Epithelial cell of esophagus (primary cell): ENCODE data around the gene APOD.
A peak's percentile ranks its signal among the peaks of the same experiment; 100 is the strongest.

Experiments used
- DNase-seq: peaks from one replicate; pipeline ENCODE4 v3.0.0; 2010; ENCODE audit warnings: low read depth
- H3K4me3 ChIP-seq: 2 replicates; pipeline ENCODE4 v1.5.1; 2011; ENCODE audit warnings: mild to moderate bottlenecking, low read length, control low read depth
- TF ChIP-seq, protein P1 (sequence below): IDR thresholded peaks from 2 replicates; pipeline ENCODE4 v1.5.1; 2011; ENCODE audit warnings: low read depth, mild to moderate bottlenecking, low read length, control low read depth, inconsistent platforms; ENCODE audit not compliant: insufficient read depth; ENCODE audit errors: missing control alignments

APOD gene

DNA sequence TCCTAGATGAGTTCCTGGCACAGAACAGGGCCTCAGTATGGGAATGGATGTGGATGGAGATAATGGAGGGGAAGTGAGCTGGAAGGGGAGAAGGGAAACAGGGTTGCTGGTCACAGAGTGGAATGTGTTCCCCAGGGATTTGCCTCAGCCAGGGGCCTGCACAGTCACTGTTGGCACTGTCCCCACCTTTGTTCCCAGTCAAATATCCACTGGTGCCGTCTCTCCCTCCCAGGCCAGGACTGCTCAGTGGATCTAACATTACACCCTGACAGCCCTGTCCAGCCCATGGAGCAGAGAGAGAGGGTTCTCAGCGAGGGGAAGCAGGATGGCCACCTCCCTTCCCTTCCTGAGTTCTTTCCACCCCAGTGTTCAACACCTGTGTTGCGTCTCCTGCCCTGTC is 39.1 kb downstream of the APOD start:
- no peak for DNase-seq
- H3K4me3 ChIP-seq: no peak overlapping the region
- TF ChIP-seq, protein P1, sequence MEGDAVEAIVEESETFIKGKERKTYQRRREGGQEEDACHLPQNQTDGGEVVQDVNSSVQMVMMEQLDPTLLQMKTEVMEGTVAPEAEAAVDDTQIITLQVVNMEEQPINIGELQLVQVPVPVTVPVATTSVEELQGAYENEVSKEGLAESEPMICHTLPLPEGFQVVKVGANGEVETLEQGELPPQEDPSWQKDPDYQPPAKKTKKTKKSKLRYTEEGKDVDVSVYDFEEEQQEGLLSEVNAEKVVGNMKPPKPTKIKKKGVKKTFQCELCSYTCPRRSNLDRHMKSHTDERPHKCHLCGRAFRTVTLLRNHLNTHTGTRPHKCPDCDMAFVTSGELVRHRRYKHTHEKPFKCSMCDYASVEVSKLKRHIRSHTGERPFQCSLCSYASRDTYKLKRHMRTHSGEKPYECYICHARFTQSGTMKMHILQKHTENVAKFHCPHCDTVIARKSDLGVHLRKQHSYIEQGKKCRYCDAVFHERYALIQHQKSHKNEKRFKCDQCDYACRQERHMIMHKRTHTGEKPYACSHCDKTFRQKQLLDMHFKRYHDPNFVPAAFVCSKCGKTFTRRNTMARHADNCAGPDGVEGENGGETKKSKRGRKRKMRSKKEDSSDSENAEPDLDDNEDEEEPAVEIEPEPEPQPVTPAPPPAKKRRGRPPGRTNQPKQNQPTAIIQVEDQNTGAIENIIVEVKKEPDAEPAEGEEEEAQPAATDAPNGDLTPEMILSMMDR: no peak

DNA sequence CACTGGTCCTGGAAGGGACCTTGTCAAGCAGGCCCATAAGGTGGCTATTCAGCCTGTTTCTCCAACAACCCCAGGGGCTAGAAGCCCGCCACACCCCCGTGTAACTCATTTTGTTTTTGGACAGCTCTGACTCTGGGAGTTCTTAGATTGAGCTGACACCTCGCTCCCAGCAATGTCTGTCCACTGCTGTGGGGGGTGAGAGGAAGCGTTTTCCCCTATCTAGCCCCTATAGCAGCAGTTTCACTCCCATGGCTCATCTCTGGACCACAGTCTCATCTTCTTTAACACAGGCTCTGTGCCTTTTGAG is 39.6 kb downstream of the APOD start:
- no peak overlapping the region for H3K4me3 ChIP-seq
- no peak for DNase-seq
- TF ChIP-seq, protein P1: no peak

DNA sequence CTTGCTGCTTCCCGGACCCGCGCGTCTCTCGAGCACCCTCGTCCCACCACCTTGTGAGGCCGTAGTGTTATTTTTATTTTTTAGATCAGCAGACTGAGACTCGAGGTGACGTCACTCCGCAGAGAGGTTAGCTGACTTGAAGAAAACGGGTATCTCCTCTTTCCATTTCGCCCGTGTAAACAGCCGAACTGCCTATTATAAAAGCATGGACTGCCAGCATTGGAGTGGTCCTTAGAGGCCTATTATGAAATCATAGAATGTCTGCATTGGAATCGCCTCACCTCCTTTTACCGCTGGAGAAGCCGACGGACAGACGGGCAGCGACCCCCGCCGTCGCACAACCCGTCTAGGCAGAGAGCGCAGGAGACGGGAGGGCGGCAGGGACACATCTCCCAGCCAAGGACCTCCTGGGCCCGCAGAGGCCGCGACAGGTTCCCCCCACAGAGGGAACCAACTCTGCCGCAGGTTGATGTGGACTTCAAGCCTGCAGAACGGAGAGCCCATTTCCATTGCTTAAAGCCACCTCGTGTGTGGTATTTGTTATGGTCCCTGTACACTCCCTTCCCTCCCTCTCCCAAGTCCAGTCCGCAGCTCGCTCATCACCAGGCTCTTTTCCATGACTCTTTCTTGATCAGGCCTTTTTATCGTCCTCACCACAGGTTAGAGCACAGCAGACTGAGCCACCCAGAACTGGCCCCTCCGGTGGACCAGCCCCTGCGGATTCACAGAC is 40.1 kb downstream of the APOD start:
- peak overlapping the region; percentile 84 for H3K4me3 ChIP-seq
- TF ChIP-seq, protein P1: no peak
- DNase-seq: no peak

DNA sequence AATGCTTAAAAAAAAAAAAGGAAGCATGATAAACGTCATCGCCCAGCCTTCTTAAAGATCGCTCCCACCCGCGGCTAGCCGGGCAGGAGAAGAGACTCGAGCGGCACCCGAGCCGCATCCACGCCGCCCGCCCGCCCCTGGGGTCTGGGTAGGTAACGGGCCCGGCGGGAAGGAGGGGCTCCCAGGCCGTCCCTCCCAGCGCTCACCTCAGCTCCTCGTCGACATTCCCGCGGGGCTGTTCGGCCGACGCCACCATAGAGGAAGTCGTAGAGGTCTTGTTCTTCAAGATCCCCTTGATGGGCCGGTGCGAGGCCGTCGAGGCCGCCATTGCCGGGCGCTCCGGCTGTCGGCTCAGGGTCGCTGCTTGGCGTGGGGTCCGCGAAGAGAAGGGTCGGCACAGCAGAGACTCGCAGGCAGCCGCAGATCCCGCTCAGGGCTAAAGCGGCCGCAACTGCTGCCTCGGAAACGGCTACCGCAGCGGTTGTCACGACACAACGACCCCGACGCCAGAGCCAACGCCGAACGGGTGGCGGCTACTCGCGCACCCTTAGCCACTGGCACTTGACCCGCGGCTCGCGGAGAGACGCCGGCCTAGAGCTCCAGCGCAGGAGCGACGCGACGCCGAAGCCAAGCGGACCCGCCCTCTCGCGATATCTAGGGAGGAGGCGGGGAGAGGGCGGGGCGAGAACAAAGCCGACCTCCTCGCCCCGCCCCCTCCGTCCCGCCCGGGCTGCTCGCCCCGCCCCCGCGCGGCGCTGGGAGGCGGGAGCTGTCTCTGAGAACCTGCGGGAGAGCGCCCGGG is 40.8 kb downstream of the APOD start, which contains the start of gene PPP1R2:
Gene PPP1R2 (minus strand): TSS at position 628 of the 802 bp plus-strand sequence. CDS start 300 bp downstream, at position 328.
- TF ChIP-seq, protein P1: no peak
- H3K4me3 ChIP-seq: peak within 1 kb of the TSS; percentile 84
- peak; percentile 91 for DNase-seq

DNA sequence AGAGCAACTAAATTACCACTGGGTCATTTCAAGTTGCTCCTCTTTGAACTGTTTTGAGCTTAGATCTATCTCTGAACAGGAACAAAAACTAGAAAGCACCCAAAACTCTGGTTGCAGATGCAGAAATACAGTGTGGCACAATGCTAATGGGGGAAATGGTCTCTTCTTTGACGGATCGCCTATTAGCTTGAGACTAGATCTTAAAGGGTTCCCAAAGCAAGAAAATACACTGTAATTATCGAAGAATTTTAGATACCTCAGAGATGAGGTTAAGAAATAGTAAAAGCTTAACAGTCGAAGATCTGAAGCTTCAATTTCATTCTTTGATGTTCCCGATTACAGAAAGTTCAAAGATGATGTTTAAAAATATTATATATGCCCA is 41.4 kb downstream of the APOD start:
- TF ChIP-seq, protein P1: no peak
- H3K4me3 ChIP-seq: peak overlapping the region; percentile 84
- DNase-seq: no peak

DNA sequence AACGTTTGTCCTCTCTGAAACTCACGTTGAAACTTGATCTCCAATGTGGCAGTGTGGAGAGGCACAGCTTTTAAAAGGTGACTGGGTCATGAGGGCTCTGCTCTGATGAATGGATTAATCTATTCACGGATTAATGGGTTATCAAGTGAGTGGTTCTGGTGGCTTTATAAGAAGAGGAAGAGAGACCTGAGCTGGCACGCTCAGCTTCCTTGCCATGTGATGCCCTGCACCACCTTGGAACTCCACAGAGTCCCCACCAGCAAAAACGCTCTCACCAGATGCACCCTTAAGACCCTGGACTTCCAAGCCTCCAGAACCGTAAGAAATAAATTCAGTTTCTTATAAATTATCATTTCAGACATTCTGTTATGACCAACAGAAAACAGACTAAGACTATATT is 43.2 kb downstream of the APOD start:
- DNase-seq: no peak
- TF ChIP-seq, protein P1: no peak
- H3K4me3 ChIP-seq: no peak overlapping the region
